K562 (cell line): ENCODE data around the gene CRYBA4. TPM values are rescaled to one million over a fixed set of nuclear protein-coding genes. Genes with fewer than 3 reads are reported as not detected.

Experiments
- CEBPG ChIP-seq, 3 experiments: fragments of 200-800 bp in 1 of 3; sonication (Bioruptor generic) in 1 of 3; sonication (generic) in 1 of 3; formaldehyde crosslinking in 1 of 3; IDR thresholded peaks in 2 of 3; conservative IDR thresholded peaks in 1 of 3; 2 replicates each; pipeline versions ENCODE4 v1.6.1 to v1.8.0; 2016 to 2022; ENCODE audit warnings: missing compliant biosample characterization in 2 of 3, missing genetic modification characterization in 2 of 3, mild to moderate bottlenecking in 1 of 3, missing genetic modification reagents in 1 of 3
- CHD1 ChIP-seq: fragments of 200-600 bp; sonication (generic); IDR thresholded peaks from one replicate; pipeline ENCODE4 v1.6.1; 2012; ENCODE audit warnings: mild to moderate bottlenecking, moderate library complexity, low read length, inconsistent platforms
- DNMT1 ChIP-seq: fragments of 450-650 bp; IDR thresholded peaks from 2 replicates; pipeline ENCODE4 v1.6.1; 2016; ENCODE audit warnings: antibody characterized with exemption, mild to moderate bottlenecking
- EGR1 ChIP-seq: fragments of 450-650 bp; conservative IDR thresholded peaks from 2 replicates; pipeline ENCODE4 v1.6.1; 2017; ENCODE audit warnings: mild to moderate bottlenecking
- ERF ChIP-seq: fragments of 450-650 bp; formaldehyde crosslinking; IDR thresholded peaks from 2 replicates; pipeline ENCODE4 v1.4.0; 2020; ENCODE audit warnings: mild to moderate bottlenecking, mixed read lengths
- GABPB1 ChIP-seq: sonication (generic); formaldehyde crosslinking; IDR thresholded peaks from 2 replicates; pipeline ENCODE4 v1.8.0; 2022; ENCODE audit warnings: mild to moderate bottlenecking, missing genetic modification reagents
- HNRNPLL ChIP-seq: fragments of 200-400 bp; formaldehyde crosslinking; IDR thresholded peaks from 2 replicates; pipeline ENCODE4 v1.6.1; 2017; ENCODE audit warnings: low read length, low read depth, mild to moderate bottlenecking; ENCODE audit not compliant: poor library complexity, severe bottlenecking
- NR3C1 ChIP-seq: sonication (generic); formaldehyde crosslinking; IDR thresholded peaks from 2 replicates; pipeline ENCODE4 v1.8.1; 2022; ENCODE audit warnings: missing genetic modification reagents
- PML ChIP-seq: IDR thresholded peaks from 2 replicates; pipeline ENCODE4 v1.6.1; 2012; ENCODE audit warnings: low read length, inconsistent platforms
- POLR2B ChIP-seq: fragments of 450-650 bp; IDR thresholded peaks from 2 replicates; pipeline ENCODE4 v1.6.1; 2018; ENCODE audit warnings: low read depth; ENCODE audit not compliant: partially characterized antibody
- PYGO2 ChIP-seq: fragments of 450-650 bp; IDR thresholded peaks from 2 replicates; pipeline ENCODE4 v1.6.1; 2016; ENCODE audit warnings: mild to moderate bottlenecking, missing genetic modification characterization, moderate library complexity, missing compliant biosample characterization
- RAD21 ChIP-seq, 2 experiments: fragments of 250-450 bp in 1 of 2; fragments of 450-650 bp in 1 of 2; sonication (Bioruptor Pico) in 1 of 2; formaldehyde crosslinking in 1 of 2; IDR thresholded peaks in 1 of 2; conservative IDR thresholded peaks in 1 of 2; 2 replicates each; pipeline versions ENCODE4 v1.4.0 to v1.8.0; 2020 to 2022; ENCODE audit warnings: mild to moderate bottlenecking in 2 of 2, moderate library complexity in 1 of 2
- RHOXF2B ChIP-seq: fragments of 250-450 bp; sonication (Bioruptor Pico); conservative IDR thresholded peaks from 2 replicates; pipeline ENCODE4 v1.5.1; 2021
- SRF ChIP-seq, 2 experiments: fragments of 250-450, 450-650 bp in 1 of 2; sonication (Bioruptor Pico) in 1 of 2; sonication (generic) in 1 of 2; formaldehyde crosslinking; IDR thresholded peaks; 2 replicates each; pipeline versions ENCODE4 v1.5.0 to v1.5.1; 2020 to 2022; ENCODE audit warnings: mild to moderate bottlenecking in 1 of 2, missing genetic modification reagents in 1 of 2
- TAF9B ChIP-seq: fragments of 450-650 bp; IDR thresholded peaks from 2 replicates; pipeline ENCODE4 v1.6.1; 2018; ENCODE audit warnings: mild to moderate bottlenecking; ENCODE audit not compliant: partially characterized antibody
- ZBTB7A ChIP-seq: IDR thresholded peaks from 2 replicates; pipeline ENCODE4 v1.6.1; 2011; ENCODE audit warnings: low read depth, mild to moderate bottlenecking, low read length, moderate library complexity, borderline replicate concordance; ENCODE audit not compliant: control insufficient read depth
- ZNF12 ChIP-seq: sonication (generic); formaldehyde crosslinking; IDR thresholded peaks from 2 replicates; pipeline ENCODE4 v1.4.0; 2020; ENCODE audit warnings: mild to moderate bottlenecking, missing genetic modification reagents
- ZNF174 ChIP-seq: fragments of 250-450 bp; sonication (Bioruptor Pico); IDR thresholded peaks from 2 replicates; pipeline ENCODE4 v1.4.0; 2020; ENCODE audit warnings: mild to moderate bottlenecking
- ZNF212 ChIP-seq: fragments of 450-650 bp; formaldehyde crosslinking; IDR thresholded peaks from 2 replicates; pipeline ENCODE4 v1.4.0; 2020; ENCODE audit warnings: mild to moderate bottlenecking
- ZNF253 ChIP-seq: fragments of 250-450 bp; sonication (Bioruptor Pico); conservative IDR thresholded peaks from 2 replicates; pipeline ENCODE4 v1.6.1; 2021; ENCODE audit warnings: mild to moderate bottlenecking
- ZNF507 ChIP-seq: conservative IDR thresholded peaks from 2 replicates; pipeline ENCODE4 v1.6.1; 2017; ENCODE audit warnings: missing genetic modification characterization, missing compliant biosample characterization
- ZNF561 ChIP-seq: fragments of 450-650 bp; formaldehyde crosslinking; conservative IDR thresholded peaks from 2 replicates; pipeline ENCODE4 v1.4.0; 2020; ENCODE audit warnings: mild to moderate bottlenecking, moderate library complexity
- ZNF780A ChIP-seq: fragments of 250-450 bp; sonication (Bioruptor Pico); IDR thresholded peaks from 2 replicates; pipeline ENCODE4 v1.5.0; 2021; ENCODE audit warnings: mild to moderate bottlenecking
- polyA plus RNA-seq, 8 experiments: library from polyadenylated mRNA; depleted of rRNA in 4 of 8; stranded (reverse) in 5 of 8; unstranded in 3 of 8; fragments of >200 nt; fragmentation: Nextera tagmentation in 2 of 8; fragmentation: Illumina TruSeq in 1 of 8; extraction: Ambion mirVana in 2 of 8; extraction: Trizol in 1 of 8; gene quantifications; 2 replicates each; pipeline versions ENCODE4 v1.2.1 to v1.2.3, GENCODE V29; 2011 to 2014; ENCODE audit warnings: inconsistent platforms in 1 of 8, missing spikeins in 1 of 8
- total RNA-seq, 7 experiments: library from RNA; depleted of rRNA in 6 of 7; stranded (reverse); fragments of >200 nt in 6 of 7; fragmentation: Illumina TruSeq in 2 of 7; extraction: Trizol in 2 of 7; gene quantifications; 2 replicates each; pipeline versions ENCODE4 v1.2.1 to v1.2.3, GENCODE V29; 2011 to 2021; ENCODE audit warnings: low replicate concordance in 1 of 7
- TF ChIP-seq, protein P1 (sequence below): fragments of 450-650 bp; IDR thresholded peaks from 2 replicates; pipeline ENCODE4 v1.6.1; 2016; ENCODE audit warnings: antibody characterized with exemption
- TF ChIP-seq, protein P2 (sequence below): IDR thresholded peaks from 3 replicates; pipeline ENCODE4 v1.6.1; 2011; ENCODE audit warnings: borderline replicate concordance, mild to moderate bottlenecking; ENCODE audit not compliant: insufficient read length, insufficient read depth

Gene CRYBA4
- total and polyA plus RNA-seq, 9 of the 15 experiments (the other 6 are each of a cell fraction or from before 2014, with no cell fraction given) = 0.59 to 3.3 (median 1.6) TPM

GRCh38 chr22:26672590-26673468, 51.1 kb downstream of the CRYBA4 start (continued):
- TF ChIP-seq EGR1 = no peak
- peak; percentile 39; the same call in 1 of the 2 replicates for TF ChIP-seq ZBTB7A
- peak; percentile 78 for TF ChIP-seq HNRNPLL
- peak; percentile 21 for TF ChIP-seq POLR2B
- TF ChIP-seq PYGO2 (tag) = no peak
- no peak for TF ChIP-seq ZNF253 (CRISPR knock-in tag)
- TF ChIP-seq, protein P1, sequence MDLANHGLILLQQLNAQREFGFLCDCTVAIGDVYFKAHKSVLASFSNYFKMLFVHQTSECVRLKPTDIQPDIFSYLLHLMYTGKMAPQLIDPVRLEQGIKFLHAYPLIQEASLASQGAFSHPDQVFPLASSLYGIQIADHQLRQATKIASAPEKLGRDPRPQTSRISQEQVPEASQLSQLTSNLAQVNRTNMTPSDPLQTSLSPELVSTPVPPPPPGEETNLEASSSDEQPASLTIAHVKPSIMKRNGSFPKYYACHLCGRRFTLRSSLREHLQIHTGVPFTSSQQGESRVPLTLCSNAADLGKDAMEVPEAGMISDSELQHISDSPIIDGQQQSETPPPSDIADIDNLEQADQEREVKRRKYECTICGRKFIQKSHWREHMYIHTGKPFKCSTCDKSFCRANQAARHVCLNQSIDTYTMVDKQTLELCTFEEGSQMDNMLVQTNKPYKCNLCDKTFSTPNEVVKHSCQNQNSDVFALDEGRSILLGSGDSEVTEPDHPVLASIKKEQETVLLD = no peak
- no peak for TF ChIP-seq ERF (CRISPR knock-in tag)
- no peak; the same call in 1 of the 2 replicates for TF ChIP-seq PML
- no peak for TF ChIP-seq ZNF212 (CRISPR knock-in tag)
- no peak for TF ChIP-seq ZNF780A (CRISPR knock-in tag)
- TF ChIP-seq, protein P2, sequence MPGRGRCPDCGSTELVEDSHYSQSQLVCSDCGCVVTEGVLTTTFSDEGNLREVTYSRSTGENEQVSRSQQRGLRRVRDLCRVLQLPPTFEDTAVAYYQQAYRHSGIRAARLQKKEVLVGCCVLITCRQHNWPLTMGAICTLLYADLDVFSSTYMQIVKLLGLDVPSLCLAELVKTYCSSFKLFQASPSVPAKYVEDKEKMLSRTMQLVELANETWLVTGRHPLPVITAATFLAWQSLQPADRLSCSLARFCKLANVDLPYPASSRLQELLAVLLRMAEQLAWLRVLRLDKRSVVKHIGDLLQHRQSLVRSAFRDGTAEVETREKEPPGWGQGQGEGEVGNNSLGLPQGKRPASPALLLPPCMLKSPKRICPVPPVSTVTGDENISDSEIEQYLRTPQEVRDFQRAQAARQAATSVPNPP = no peak
- no peak for TF ChIP-seq DNMT1
- TF ChIP-seq CHD1 = no peak
- no peak for TF ChIP-seq ZNF507
- no peak for TF ChIP-seq ZNF12
- TF ChIP-seq ZNF561 (CRISPR knock-in tag) = no peak
- no peak for TF ChIP-seq RAD21 (CRISPR knock-in tag; conservative IDR thresholded peaks at IDR 0.05 in 1 of 2, IDR thresholded peaks at IDR 0.05 in 1 of 2)
- peak; percentile 51 for TF ChIP-seq TAF9B
- TF ChIP-seq CEBPG (CRISPR knock-in tag; IDR thresholded peaks at IDR 0.05) = no peak
- TF ChIP-seq CEBPG (tag; conservative IDR thresholded peaks at IDR 0.05 in 1 of 2, IDR thresholded peaks at IDR 0.05 in 1 of 2) = no peak
- TF ChIP-seq GABPB1 = peak; percentile 93
- TF ChIP-seq ZNF174 (CRISPR knock-in tag) = no peak
- no peak for TF ChIP-seq RHOXF2B (CRISPR knock-in tag)
- no peak for TF ChIP-seq NR3C1 (CRISPR knock-in tag)
- peak in 1 of 2 experiments; percentile 26; a peak in 1 of 4 replicates for TF ChIP-seq SRF (CRISPR knock-in tag; IDR thresholded peaks at IDR 0.05)
